ENCODE results near the gene ZNF549.

ZNF549 gene

DNA sequence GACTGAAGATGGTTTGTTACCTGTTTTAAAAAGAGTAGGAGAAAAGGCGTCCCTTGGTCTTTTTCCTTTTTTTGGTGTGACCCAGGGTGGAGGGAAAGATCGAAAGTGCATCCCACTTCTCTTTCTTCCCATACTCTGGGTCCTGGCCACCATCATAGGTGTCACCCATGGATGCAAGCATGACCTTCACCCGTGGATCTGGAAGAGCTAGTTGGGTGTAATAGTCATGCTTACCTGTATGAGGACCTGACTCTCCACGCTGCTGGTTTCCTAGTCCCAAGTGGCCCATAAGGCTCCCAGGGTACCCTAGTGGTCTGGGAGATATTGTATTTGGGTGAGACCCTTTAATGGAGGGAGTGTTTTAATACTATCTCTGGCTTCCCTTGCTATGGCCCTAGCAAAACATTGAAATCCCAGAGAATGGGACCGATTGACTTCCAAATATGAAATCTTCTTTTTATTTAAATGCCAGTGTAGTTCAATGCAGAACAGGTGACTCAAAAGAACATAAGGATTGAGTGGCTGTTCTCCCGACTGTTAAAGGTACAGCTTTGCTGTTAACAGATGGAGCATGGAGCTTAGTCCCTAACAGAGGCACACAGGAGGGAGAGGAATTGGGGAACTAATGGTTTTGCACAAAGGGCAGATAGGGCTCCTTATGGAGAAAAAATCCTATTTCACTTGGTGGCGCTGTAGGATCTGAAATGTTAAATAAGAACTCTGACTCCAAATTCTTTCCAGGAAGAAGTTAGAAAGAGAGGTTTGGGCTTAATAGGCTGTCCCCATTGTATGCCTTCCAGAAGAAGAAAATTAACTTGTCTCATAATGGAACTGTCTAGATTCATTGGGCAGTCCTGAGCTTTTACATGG is 39.5 kb downstream of the ZNF549 start (continued):
- peak; percentile 10; the same call in 1 of the 2 replicates for TF ChIP-seq ZNF654 (tag by site-specific recombination; IDR thresholded peaks at IDR 0.05; ENCODE audit: low read depth)
- TF ChIP-seq ZNF133 (tag by site-specific recombination; IDR thresholded peaks at IDR 0.05), result 0 out of 2 replicates have a peak, but pooled peaks have one; percentile 41
- TF ChIP-seq ZNF670 (tag by site-specific recombination; IDR thresholded peaks at IDR 0.05; ENCODE audit: low read depth), result no peak
- peak; percentile 75; the same call in 1 of the 2 replicates for TF ChIP-seq ZNF558 (tag by site-specific recombination; IDR thresholded peaks at IDR 0.05)
- peak; percentile 88 for TF ChIP-seq ZNF350 (tag by site-specific recombination; IDR thresholded peaks at IDR 0.05)
- peak; percentile 35; the same call in 1 of the 2 replicates for TF ChIP-seq ZNF184 (tag by site-specific recombination; IDR thresholded peaks at IDR 0.05)
- peak; percentile 100; the same call in 1 of the 2 replicates for TF ChIP-seq TRIM28 (IDR thresholded peaks at IDR 0.05; ENCODE audit: borderline replicate concordance, low read length)
- TF ChIP-seq ZNF132 (tag by site-specific recombination; IDR thresholded peaks at IDR 0.05; ENCODE audit: borderline replicate concordance), result no peak
- TF ChIP-seq ZNF302 (tag by site-specific recombination; IDR thresholded peaks at IDR 0.05; ENCODE audit: low read depth), result no peak
- TF ChIP-seq ZNF677 (tag by site-specific recombination; IDR thresholded peaks at IDR 0.05), result 0 out of 2 replicates have a peak, but pooled peaks have one; percentile 40
- TF ChIP-seq, protein P1, sequence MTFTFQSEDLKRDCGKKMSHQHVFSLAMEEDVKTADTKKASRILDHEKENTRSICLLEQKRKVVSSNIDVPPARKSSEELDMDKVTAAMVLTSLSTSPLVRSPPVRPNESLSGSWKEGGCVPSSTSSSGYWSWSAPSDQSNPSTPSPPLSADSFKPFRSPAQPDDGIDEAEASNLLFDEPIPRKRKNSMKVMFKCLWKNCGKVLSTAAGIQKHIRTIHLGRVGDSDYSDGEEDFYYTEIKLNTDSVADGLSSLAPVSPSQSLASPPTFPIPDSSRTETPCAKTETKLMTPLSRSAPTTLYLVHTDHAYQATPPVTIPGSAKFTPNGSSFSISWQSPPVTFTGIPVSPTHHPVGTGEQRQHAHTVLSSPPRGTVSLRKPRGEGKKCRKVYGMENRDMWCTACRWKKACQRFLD (tag by site-specific recombination; IDR thresholded peaks at IDR 0.05), result no peak
- TF ChIP-seq ZNF560 (tag by site-specific recombination; IDR thresholded peaks at IDR 0.05; ENCODE audit: borderline replicate concordance), result 0 out of 2 replicates have a peak, but pooled peaks have one; percentile 15
- no peak for TF ChIP-seq ZNF768 (tag by site-specific recombination; IDR thresholded peaks at IDR 0.05)
- TF ChIP-seq, protein P2, sequence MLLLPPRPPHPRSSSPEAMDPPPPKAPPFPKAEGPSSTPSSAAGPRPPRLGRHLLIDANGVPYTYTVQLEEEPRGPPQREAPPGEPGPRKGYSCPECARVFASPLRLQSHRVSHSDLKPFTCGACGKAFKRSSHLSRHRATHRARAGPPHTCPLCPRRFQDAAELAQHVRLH (tag by site-specific recombination; IDR thresholded peaks at IDR 0.05), result 0 out of 2 replicates have a peak, but pooled peaks have one; percentile 26
- no peak for TF ChIP-seq ZNF664 (tag by site-specific recombination; IDR thresholded peaks at IDR 0.05)
- 0 out of 2 replicates have a peak, but pooled peaks have one; percentile 55 for TF ChIP-seq ZNF169 (tag by site-specific recombination; IDR thresholded peaks at IDR 0.05)
- TF ChIP-seq, protein P3, sequence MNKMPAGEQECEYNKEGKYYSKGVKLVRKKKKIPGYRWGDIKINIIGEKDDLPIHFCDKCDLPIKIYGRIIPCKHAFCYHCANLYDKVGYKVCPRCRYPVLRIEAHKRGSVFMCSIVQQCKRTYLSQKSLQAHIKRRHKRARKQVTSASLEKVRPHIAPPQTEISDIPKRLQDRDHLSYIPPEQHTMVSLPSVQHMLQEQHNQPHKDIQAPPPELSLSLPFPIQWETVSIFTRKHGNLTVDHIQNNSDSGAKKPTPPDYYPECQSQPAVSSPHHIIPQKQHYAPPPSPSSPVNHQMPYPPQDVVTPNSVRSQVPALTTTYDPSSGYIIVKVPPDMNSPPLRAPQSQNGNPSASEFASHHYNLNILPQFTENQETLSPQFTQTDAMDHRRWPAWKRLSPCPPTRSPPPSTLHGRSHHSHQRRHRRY (tag by site-specific recombination; IDR thresholded peaks at IDR 0.05), result no peak
- TF ChIP-seq ZNF354C (tag by site-specific recombination; IDR thresholded peaks at IDR 0.05; ENCODE audit: borderline replicate concordance, low read depth), result no peak
- no peak for TF ChIP-seq KLF1 (tag by site-specific recombination; IDR thresholded peaks at IDR 0.05)
- 0 out of 2 replicates have a peak, but pooled peaks have one; percentile 17 for TF ChIP-seq ZNF140 (tag by site-specific recombination; IDR thresholded peaks at IDR 0.05)
- no peak for TF ChIP-seq SCRT2 (tag by site-specific recombination; IDR thresholded peaks at IDR 0.05)
- TF ChIP-seq, protein P4, sequence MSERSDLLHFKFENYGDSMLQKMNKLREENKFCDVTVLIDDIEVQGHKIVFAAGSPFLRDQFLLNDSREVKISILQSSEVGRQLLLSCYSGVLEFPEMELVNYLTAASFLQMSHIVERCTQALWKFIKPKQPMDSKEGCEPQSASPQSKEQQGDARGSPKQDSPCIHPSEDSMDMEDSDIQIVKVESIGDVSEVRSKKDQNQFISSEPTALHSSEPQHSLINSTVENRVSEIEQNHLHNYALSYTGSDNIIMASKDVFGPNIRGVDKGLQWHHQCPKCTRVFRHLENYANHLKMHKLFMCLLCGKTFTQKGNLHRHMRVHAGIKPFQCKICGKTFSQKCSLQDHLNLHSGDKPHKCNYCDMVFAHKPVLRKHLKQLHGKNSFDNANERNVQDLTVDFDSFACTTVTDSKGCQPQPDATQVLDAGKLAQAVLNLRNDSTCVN (tag by site-specific recombination; optimal IDR thresholded peaks at IDR 0.05), result no peak
- TF ChIP-seq ZNF529 (tag by site-specific recombination; IDR thresholded peaks at IDR 0.05; ENCODE audit: insufficient replicate concordance), result peak; percentile 69
- TF ChIP-seq, protein P5, sequence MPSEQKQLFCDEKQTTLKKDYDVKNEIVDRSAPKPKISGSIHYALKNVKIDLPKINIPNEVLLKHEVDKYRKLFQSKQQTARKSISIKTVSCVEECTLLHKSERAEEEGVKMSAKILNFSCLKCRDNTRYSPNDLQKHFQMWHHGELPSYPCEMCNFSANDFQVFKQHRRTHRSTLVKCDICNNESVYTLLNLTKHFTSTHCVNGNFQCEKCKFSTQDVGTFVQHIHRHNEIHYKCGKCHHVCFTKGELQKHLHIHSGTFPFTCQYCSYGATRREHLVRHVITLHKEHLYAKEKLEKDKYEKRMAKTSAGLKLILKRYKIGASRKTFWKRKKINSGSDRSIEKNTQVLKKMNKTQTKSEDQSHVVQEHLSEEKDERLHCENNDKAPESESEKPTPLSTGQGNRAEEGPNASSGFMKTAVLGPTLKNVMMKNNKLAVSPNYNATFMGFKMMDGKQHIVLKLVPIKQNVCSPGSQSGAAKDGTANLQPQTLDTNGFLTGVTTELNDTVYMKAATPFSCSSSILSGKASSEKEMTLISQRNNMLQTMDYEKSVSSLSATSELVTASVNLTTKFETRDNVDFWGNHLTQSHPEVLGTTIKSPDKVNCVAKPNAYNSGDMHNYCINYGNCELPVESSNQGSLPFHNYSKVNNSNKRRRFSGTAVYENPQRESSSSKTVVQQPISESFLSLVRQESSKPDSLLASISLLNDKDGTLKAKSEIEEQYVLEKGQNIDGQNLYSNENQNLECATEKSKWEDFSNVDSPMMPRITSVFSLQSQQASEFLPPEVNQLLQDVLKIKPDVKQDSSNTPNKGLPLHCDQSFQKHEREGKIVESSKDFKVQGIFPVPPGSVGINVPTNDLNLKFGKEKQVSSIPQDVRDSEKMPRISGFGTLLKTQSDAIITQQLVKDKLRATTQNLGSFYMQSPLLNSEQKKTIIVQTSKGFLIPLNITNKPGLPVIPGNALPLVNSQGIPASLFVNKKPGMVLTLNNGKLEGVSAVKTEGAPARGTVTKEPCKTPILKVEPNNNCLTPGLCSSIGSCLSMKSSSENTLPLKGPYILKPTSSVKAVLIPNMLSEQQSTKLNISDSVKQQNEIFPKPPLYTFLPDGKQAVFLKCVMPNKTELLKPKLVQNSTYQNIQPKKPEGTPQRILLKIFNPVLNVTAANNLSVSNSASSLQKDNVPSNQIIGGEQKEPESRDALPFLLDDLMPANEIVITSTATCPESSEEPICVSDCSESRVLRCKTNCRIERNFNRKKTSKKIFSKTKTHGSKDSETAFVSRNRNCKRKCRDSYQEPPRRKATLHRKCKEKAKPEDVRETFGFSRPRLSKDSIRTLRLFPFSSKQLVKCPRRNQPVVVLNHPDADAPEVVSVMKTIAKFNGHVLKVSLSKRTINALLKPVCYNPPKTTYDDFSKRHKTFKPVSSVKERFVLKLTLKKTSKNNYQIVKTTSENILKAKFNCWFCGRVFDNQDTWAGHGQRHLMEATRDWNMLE (tag by site-specific recombination; conservative IDR thresholded peaks at IDR 0.05; ENCODE audit: low read depth), result peak; percentile 86
- TF ChIP-seq ZNF549 (tag by site-specific recombination; IDR thresholded peaks at IDR 0.05), result peak; percentile 47; the same call in 1 of the 2 replicates
- 0 out of 2 replicates have a peak, but pooled peaks have one; percentile 30 for TF ChIP-seq ZNF174 (tag by site-specific recombination; IDR thresholded peaks at IDR 0.05)
